Transverse colon (tissue), 3 donors: ENCODE measurements around the gene TSTD2.

Experiments used
- CTCF ChIP-seq, 5 experiments: fragments of 200-600 bp in 3 of 5; fragments of 450-650 bp in 2 of 5; sonication (generic) in 3 of 5; IDR thresholded peaks; 1 replicate in 2 of 5; 2 replicates in 3 of 5; pipeline ENCODE4 v1.5.1; 2016 to 2017; ENCODE audit warnings: antibody characterized with exemption in 5 of 5, inconsistent platforms in 3 of 5, mild to moderate bottlenecking in 2 of 5, moderate library complexity in 1 of 5
- POLR2A ChIP-seq: fragments of 450-650 bp; IDR thresholded peaks from one replicate; pipeline ENCODE4 v1.6.1; 2016; ENCODE audit warnings: antibody characterized with exemption, mild to moderate bottlenecking, moderate library complexity

GRCh38 chr9:97562542-97562941 lies 70.6 kb downstream of the TSTD2 start:
- no peak for TF ChIP-seq POLR2A
- no peak for TF ChIP-seq CTCF (IDR thresholded peaks at IDR 0.05)
